PC-3 (cell line): ENCODE results near the gene REX1BD. TPM values are rescaled to one million over a fixed set of nuclear protein-coding genes. Genes with fewer than 3 reads are reported as not detected.
A peak's percentile ranks its signal among the peaks of the same experiment; 100 is the strongest.
"Not testable (repeated sequence)": the region's sequence is repeated elsewhere in the genome, so short reads cannot be mapped to it uniquely, and the experiment has no call there.

Experiments
- ATAC-seq: fragments of 200-7000 bp; cut with Tn5 transposase; 2 replicates; pipeline ENCODE4 v1.9.1; 2020; ENCODE audit warnings: mild to moderate bottlenecking, moderate library complexity
- BruUV-seq: library from RNA; stranded (reverse); fragments of 400-500 nt; replicated peaks from 2 replicates; lab custom pipeline; 2021; lab: Mats Ljungman, UMichigan
- CTCF ChIA-PET: fragments of 300-600 bp; sonication (Branson Sonifier 250); formaldehyde crosslinking; loops from one replicate; lab custom pipeline; 2022; ENCODE audit warnings: antibody characterized with exemption; lab: Charles Lee
- POLR2A ChIA-PET: fragments of 300-600 bp; sonication (Branson Sonifier 250); formaldehyde crosslinking; loops from one replicate; lab custom pipeline; 2022; ENCODE audit warnings: antibody characterized with exemption; ENCODE audit not compliant: unreplicated experiment; lab: Charles Lee
- DNase-seq: peaks from one replicate; pipeline ENCODE4 v3.0.0-alpha.2; 2015
- H2AFZ ChIP-seq: fragments of 300-600 bp; sonication (generic); 2 replicates; pipeline ENCODE4 v1.6.0; 2016; ENCODE audit warnings: antibody characterized with exemption, low read length
- H3F3A ChIP-seq: fragments of 300-600 bp; sonication (generic); one replicate; pipeline ENCODE4 v1.6.0; 2017; ENCODE audit warnings: antibody characterized with exemption, low read length, control low read depth, mild to moderate bottlenecking; ENCODE audit not compliant: unreplicated experiment
- H3K27ac ChIP-seq: fragments of 300-600 bp; sonication (generic); 2 replicates; pipeline ENCODE4 v1.5.1; 2016; ENCODE audit warnings: mild to moderate bottlenecking, low read length
- H3K27me3 ChIP-seq: fragments of 300-600 bp; sonication (generic); 2 replicates; pipeline ENCODE4 v1.6.1; 2016; ENCODE audit warnings: low read length, mixed read lengths
- H3K36me3 ChIP-seq: fragments of 300-600 bp; sonication (generic); 2 replicates; pipeline ENCODE4 v1.6.1; 2016; ENCODE audit warnings: low read depth, mixed run types, low read length, mixed read lengths
- H3K4me1 ChIP-seq: fragments of 300-600 bp; sonication (generic); 2 replicates; pipeline ENCODE4 v1.5.1; 2016; ENCODE audit warnings: low read length; ENCODE audit not compliant: insufficient read depth
- H3K4me2 ChIP-seq: fragments of 300-600 bp; sonication (generic); 2 replicates; pipeline ENCODE4 v1.6.0; 2016; ENCODE audit warnings: low read length
- H3K4me3 ChIP-seq: fragments of 300-600 bp; sonication (generic); 2 replicates; pipeline ENCODE4 v1.5.1; 2016; ENCODE audit warnings: mild to moderate bottlenecking, low read length, mixed read lengths
- H3K79me2 ChIP-seq: fragments of 300-600 bp; sonication (generic); 2 replicates; pipeline ENCODE4 v1.6.1; 2017; ENCODE audit warnings: low read length, mixed read lengths
- H3K9ac ChIP-seq: fragments of 300-600 bp; sonication (generic); 2 replicates; pipeline ENCODE4 v1.6.0; 2016; ENCODE audit warnings: mild to moderate bottlenecking, low read length
- H3K9me2 ChIP-seq: fragments of 300-600 bp; sonication (generic); replicated peaks from 2 replicates; pipeline ENCODE4 v1.6.1; 2016; ENCODE audit warnings: mixed run types, low read length, mixed read lengths
- H3K9me3 ChIP-seq: fragments of 300-600 bp; sonication (generic); 2 replicates; pipeline ENCODE4 v1.6.1; 2016; ENCODE audit warnings: low read length, mixed read lengths
- H4K20me1 ChIP-seq: fragments of 300-600 bp; sonication (generic); 2 replicates; pipeline ENCODE4 v1.6.1; 2016; ENCODE audit warnings: low read length, mixed read lengths
- EZH2 ChIP-seq: fragments of 300-600 bp; sonication (generic); IDR thresholded peaks from one replicate; pipeline ENCODE4 v1.6.1; 2017; ENCODE audit warnings: antibody characterized with exemption, mild to moderate bottlenecking, low read length; ENCODE audit not compliant: unreplicated experiment
- EZH2phosphoT487 ChIP-seq: fragments of 300-600 bp; sonication (generic); IDR thresholded peaks from 2 replicates; pipeline ENCODE4 v1.6.1; 2018; ENCODE audit warnings: mild to moderate bottlenecking, antibody characterized with exemption, low read length, borderline replicate concordance
- intact Hi-C: fragments of 100-400 bp; cut with micrococcal nuclease; formaldehyde crosslinking; loops from 2 replicates; pipeline ENCODE4 v1.9.0; 2023
- total RNA-seq: library from RNA; depleted of rRNA; stranded (reverse); fragments of >200 nt; gene quantifications from 2 replicates; pipeline ENCODE4 v1.2.3, GENCODE V29; 2014
- TF ChIP-seq, protein P1 (sequence below): fragments of 300-600 bp; sonication (generic); conservative IDR thresholded peaks from 2 replicates; pipeline ENCODE4 v1.5.1; 2017; ENCODE audit warnings: antibody characterized with exemption, low read depth, mild to moderate bottlenecking, low read length

The REX1BD gene
- total RNA-seq, 1 experiment from 2014 or later, result 121 TPM

GRCh38 chr19:18590273-18591272, 2.0 kb downstream of the REX1BD start:
- no peaks in the 10 kb centered on the region for H3K36me3 ChIP-seq
- ATAC-seq, result no peak
- POLR2A ChIA-PET, result no interaction called here
- H3K27me3 ChIP-seq, result no peaks in the 10 kb centered on the region
- peak overlapping the region; percentile 79; the same call in 1 of the 2 replicates for H3K4me3 ChIP-seq
- CTCF ChIA-PET, result interaction anchor here (1.0 kb wide), 1 partner anchor 139 kb away, joined by 3 read pairs; no protein-coding TSS in a partner anchor
- TF ChIP-seq, protein P1, sequence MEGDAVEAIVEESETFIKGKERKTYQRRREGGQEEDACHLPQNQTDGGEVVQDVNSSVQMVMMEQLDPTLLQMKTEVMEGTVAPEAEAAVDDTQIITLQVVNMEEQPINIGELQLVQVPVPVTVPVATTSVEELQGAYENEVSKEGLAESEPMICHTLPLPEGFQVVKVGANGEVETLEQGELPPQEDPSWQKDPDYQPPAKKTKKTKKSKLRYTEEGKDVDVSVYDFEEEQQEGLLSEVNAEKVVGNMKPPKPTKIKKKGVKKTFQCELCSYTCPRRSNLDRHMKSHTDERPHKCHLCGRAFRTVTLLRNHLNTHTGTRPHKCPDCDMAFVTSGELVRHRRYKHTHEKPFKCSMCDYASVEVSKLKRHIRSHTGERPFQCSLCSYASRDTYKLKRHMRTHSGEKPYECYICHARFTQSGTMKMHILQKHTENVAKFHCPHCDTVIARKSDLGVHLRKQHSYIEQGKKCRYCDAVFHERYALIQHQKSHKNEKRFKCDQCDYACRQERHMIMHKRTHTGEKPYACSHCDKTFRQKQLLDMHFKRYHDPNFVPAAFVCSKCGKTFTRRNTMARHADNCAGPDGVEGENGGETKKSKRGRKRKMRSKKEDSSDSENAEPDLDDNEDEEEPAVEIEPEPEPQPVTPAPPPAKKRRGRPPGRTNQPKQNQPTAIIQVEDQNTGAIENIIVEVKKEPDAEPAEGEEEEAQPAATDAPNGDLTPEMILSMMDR, result no peak
- TF ChIP-seq EZH2, result no peak
- TF ChIP-seq EZH2phosphoT487, result no peak
- H2AFZ ChIP-seq, result no peak overlapping the region
- peak overlapping the region; percentile 98 for H3K4me2 ChIP-seq
- no TSS peak for BruUV-seq
- no peak for DNase-seq
- peaks cover 27% of the 10 kb centered on the region for H3K4me1 ChIP-seq
- H3K9me3 ChIP-seq, result no peaks in the 10 kb centered on the region
- no peak overlapping the region for H3K27ac ChIP-seq
- no peak overlapping the region for H3K9ac ChIP-seq
- H4K20me1 ChIP-seq, result no peaks in the 10 kb centered on the region
- H3F3A ChIP-seq, result no peaks in the 10 kb centered on the region
- no peaks in the 10 kb centered on the region for H3K9me2 ChIP-seq
- H3K79me2 ChIP-seq, result peaks cover 13% of the 10 kb centered on the region
- intact Hi-C loops, result no loop called here

DNA sequence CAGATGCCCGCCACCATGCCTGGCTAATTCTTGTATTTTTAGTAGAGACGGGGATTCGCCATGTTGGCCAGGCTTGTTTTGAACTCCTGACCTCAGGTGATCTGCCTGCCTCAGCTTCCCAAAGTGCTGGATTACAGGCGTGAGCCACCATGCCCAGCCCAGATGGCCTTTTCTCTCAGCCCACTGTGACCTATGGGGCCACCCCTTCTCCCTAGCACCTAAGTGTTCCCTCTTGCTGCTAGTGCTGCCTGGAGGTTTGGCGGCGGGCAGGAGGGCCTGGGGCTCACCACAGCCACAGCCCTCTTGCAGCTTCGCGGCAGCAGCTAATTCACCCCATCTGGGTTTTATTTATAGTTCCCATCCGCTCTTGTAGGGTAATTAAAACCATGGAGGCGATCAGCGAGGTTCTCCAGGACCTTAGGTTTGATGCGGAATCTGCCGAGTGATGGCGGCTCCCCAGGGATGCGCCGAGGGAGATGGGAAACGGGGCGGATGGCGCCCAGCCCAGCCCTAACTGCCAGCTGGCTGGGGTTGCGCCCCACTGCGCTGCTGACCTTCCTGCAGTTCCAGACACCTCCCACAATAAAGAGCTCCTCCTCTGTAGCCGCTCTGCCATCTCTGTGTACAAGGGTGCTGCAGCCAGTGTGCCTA, 3.3 kb downstream of the REX1BD start:
- Histone ChIP-seq H3K4me1 (peaks cover 27% of the 10 kb centered on the region), H4K20me1 (no peaks in the 10 kb centered on the region), H3F3A (no peaks in the 10 kb centered on the region), H3K4me2 (no peak overlapping the region), H3K9me2 (no peaks in the 10 kb centered on the region), H3K36me3 (no peaks in the 10 kb centered on the region), H3K9me3 (no peaks in the 10 kb centered on the region), H3K9ac (no peak overlapping the region), H3K27ac (no peak overlapping the region), H3K4me3 (no peak overlapping the region), H2AFZ (no peak overlapping the region), H3K27me3 (no peaks in the 10 kb centered on the region), H3K79me2 (peaks cover 13% of the 10 kb centered on the region)
- ChIA-PET CTCF (no interaction called here), POLR2A (no interaction called here)
- intact Hi-C loops, result no loop called here
- no peak for TF ChIP-seq EZH2
- TF ChIP-seq, protein P1, result no peak
- TF ChIP-seq EZH2phosphoT487, result no peak
- ATAC-seq (no peak), DNase-seq (no peak)
- BruUV-seq, result no TSS peak

- H3K4me3 ChIP-seq, H3K4me2 ChIP-seq, H4K20me1 ChIP-seq, H3K27ac ChIP-seq, POLR2A ChIA-PET, H2AFZ ChIP-seq, H3K9me3 ChIP-seq, H3F3A ChIP-seq, intact Hi-C loops, DNase-seq, H3K9ac ChIP-seq, H3K27me3 ChIP-seq, BruUV-seq, H3K9me2 ChIP-seq, H3K36me3 ChIP-seq, ATAC-seq: not testable (repeated sequence)
- Histone ChIP-seq H3K4me1 (peaks cover 27% of the 10 kb centered on the region), H3K79me2 (peaks cover 13% of the 10 kb centered on the region)
- CTCF ChIA-PET, result interaction anchor here (0.5 kb wide), 1 partner anchor 27 kb away, joined by 7 read pairs; no protein-coding TSS in a partner anchor
These were observed 4.1 kb downstream of the REX1BD start for GRCh38 chr19:18592732-18593131.
